Measurements from ENCODE around the gene SDCBP2. TPM values are rescaled to one million over a fixed set of nuclear protein-coding genes. Genes with fewer than 3 reads are reported as not detected.

SDCBP2 gene
- total and polyA plus RNA-seq, 2 experiments from 2014 or later, result 3.2 to 5.3 TPM

DNA sequence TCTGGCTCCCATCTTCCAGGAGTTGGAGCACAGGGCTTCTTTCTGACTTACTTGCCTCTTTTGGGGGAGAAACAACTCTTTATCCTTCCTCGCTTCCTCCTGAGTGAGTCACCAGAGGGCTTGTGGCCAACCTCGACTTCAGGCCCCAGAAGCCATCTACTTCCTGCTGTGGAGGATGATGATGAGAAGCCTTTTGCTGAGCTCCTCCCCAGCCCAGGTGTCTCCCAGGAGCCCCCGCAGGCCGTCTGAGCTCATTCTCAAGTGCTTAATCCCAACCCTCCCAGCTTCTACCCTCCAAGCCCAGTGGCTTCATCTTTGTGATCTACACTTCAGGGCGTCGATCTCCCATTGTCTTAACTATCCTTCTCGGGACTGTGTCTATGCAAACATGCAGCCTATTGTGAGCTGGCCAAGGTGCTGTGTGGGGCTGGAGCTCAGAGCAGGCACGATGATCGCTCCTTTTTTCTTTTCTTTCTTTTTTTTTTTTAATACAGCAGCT, 27.9 kb downstream of the SDCBP2 start (continued):
- TF ChIP-seq, protein P1, sequence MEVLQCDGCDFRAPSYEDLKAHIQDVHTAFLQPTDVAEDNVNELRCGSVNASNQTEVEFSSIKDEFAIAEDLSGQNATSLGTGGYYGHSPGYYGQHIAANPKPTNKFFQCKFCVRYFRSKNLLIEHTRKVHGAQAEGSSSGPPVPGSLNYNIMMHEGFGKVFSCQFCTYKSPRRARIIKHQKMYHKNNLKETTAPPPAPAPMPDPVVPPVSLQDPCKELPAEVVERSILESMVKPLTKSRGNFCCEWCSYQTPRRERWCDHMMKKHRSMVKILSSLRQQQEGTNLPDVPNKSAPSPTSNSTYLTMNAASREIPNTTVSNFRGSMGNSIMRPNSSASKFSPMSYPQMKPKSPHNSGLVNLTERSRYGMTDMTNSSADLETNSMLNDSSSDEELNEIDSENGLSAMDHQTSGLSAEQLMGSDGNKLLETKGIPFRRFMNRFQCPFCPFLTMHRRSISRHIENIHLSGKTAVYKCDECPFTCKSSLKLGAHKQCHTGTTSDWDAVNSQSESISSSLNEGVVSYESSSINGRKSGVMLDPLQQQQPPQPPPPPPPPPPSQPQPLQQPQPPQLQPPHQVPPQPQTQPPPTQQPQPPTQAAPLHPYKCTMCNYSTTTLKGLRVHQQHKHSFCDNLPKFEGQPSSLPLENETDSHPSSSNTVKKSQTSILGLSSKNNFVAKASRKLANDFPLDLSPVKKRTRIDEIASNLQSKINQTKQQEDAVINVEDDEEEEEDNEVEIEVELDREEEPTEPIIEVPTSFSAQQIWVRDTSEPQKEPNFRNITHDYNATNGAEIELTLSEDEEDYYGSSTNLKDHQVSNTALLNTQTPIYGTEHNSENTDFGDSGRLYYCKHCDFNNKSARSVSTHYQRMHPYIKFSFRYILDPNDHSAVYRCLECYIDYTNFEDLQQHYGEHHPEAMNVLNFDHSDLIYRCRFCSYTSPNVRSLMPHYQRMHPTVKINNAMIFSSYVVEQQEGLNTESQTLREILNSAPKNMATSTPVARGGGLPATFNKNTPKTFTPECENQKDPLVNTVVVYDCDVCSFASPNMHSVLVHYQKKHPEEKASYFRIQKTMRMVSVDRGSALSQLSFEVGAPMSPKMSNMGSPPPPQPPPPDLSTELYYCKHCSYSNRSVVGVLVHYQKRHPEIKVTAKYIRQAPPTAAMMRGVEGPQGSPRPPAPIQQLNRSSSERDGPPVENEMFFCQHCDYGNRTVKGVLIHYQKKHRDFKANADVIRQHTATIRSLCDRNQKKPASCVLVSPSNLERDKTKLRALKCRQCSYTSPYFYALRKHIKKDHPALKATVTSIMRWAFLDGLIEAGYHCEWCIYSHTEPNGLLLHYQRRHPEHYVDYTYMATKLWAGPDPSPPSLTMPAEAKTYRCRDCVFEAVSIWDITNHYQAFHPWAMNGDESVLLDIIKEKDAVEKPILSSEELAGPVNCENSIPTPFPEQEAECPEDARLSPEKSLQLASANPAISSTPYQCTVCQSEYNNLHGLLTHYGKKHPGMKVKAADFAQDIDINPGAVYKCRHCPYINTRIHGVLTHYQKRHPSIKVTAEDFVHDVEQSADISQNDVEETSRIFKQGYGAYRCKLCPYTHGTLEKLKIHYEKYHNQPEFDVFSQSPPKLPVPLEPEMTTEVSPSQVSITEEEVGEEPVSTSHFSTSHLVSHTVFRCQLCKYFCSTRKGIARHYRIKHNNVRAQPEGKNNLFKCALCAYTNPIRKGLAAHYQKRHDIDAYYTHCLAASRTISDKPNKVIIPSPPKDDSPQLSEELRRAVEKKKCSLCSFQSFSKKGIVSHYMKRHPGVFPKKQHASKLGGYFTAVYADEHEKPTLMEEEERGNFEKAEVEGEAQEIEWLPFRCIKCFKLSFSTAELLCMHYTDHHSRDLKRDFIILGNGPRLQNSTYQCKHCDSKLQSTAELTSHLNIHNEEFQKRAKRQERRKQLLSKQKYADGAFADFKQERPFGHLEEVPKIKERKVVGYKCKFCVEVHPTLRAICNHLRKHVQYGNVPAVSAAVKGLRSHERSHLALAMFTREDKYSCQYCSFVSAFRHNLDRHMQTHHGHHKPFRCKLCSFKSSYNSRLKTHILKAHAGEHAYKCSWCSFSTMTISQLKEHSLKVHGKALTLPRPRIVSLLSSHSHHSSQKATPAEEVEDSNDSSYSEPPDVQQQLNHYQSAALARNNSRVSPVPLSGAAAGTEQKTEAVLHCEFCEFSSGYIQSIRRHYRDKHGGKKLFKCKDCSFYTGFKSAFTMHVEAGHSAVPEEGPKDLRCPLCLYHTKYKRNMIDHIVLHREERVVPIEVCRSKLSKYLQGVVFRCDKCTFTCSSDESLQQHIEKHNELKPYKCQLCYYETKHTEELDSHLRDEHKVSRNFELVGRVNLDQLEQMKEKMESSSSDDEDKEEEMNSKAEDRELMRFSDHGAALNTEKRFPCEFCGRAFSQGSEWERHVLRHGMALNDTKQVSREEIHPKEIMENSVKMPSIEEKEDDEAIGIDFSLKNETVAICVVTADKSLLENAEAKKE (CRISPR knock-in tag; IDR thresholded peaks at IDR 0.05), result peak; percentile 63; the same call in 1 of the 2 replicates

DNA sequence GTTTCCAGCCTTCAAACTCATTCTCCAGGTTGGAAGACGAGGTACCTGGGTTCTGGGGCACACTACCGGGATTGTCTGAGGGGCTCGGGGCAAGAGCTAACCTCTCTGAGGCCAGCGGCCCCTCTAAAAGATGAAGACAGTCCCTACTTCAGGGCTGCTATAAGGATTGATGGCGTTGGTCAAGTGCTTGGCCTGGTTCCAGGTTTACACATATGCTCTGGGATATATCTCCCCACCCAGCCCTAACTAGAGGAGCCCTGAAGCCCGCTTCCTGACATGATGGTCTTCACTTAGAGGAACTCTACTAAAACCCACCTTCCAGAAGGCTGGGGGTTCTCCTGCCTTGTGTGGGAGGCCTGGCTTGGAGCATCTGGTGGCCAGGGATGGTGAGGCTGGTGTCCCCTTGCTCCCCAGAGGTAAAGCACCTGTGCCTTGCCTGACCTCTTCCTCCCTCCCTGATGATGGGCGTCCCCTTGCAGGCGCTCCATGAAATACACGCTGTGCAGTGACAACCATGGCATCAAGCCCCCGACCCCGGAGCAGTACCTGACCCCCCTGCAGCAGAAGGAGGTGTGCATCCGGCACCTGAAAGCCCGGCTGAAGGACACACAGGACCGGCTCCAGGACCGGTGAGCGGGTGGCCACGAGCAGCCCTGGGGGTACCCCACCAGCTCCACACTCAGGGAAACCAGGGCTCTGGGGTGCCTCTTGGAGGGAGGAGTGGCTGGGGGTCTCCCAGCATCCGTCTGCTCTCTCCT, 28.7 kb downstream of the SDCBP2 start:
- H3K27me3 ChIP-seq (ENCODE audit: insufficient read depth), result no peaks in the 10 kb centered on the region
- no peaks in the 10 kb centered on the region for H4K20me1 ChIP-seq (replicated peaks; ENCODE audit: insufficient read depth)
- no peak overlapping the region for H3K27ac ChIP-seq (ENCODE audit: low read depth)
- no peak overlapping the region for H3K4me2 ChIP-seq
- peaks cover 6% of the 10 kb centered on the region for H3K27me3 Mint-ChIP-seq (ENCODE audit: insufficient read depth, low read depth, poor library complexity)
- no peak for DNase-seq (ENCODE audit: low spot score)
- H3K36me3 ChIP-seq (ENCODE audit: insufficient read depth), result no peaks in the 10 kb centered on the region
- no peak overlapping the region for H3K4me3 ChIP-seq
- TF ChIP-seq, protein P2, sequence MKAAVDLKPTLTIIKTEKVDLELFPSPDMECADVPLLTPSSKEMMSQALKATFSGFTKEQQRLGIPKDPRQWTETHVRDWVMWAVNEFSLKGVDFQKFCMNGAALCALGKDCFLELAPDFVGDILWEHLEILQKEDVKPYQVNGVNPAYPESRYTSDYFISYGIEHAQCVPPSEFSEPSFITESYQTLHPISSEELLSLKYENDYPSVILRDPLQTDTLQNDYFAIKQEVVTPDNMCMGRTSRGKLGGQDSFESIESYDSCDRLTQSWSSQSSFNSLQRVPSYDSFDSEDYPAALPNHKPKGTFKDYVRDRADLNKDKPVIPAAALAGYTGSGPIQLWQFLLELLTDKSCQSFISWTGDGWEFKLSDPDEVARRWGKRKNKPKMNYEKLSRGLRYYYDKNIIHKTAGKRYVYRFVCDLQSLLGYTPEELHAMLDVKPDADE (IDR thresholded peaks at IDR 0.05), result no peak
- TF ChIP-seq, protein P3, sequence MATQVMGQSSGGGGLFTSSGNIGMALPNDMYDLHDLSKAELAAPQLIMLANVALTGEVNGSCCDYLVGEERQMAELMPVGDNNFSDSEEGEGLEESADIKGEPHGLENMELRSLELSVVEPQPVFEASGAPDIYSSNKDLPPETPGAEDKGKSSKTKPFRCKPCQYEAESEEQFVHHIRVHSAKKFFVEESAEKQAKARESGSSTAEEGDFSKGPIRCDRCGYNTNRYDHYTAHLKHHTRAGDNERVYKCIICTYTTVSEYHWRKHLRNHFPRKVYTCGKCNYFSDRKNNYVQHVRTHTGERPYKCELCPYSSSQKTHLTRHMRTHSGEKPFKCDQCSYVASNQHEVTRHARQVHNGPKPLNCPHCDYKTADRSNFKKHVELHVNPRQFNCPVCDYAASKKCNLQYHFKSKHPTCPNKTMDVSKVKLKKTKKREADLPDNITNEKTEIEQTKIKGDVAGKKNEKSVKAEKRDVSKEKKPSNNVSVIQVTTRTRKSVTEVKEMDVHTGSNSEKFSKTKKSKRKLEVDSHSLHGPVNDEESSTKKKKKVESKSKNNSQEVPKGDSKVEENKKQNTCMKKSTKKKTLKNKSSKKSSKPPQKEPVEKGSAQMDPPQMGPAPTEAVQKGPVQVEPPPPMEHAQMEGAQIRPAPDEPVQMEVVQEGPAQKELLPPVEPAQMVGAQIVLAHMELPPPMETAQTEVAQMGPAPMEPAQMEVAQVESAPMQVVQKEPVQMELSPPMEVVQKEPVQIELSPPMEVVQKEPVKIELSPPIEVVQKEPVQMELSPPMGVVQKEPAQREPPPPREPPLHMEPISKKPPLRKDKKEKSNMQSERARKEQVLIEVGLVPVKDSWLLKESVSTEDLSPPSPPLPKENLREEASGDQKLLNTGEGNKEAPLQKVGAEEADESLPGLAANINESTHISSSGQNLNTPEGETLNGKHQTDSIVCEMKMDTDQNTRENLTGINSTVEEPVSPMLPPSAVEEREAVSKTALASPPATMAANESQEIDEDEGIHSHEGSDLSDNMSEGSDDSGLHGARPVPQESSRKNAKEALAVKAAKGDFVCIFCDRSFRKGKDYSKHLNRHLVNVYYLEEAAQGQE (IDR thresholded peaks at IDR 0.05; ENCODE audit: unreplicated experiment), result no peak
- no peak for TF ChIP-seq EZH2phosphoT487 (IDR thresholded peaks at IDR 0.05; ENCODE audit: unreplicated experiment)
- no peak for TF ChIP-seq POLR2AphosphoS5 (IDR thresholded peaks at IDR 0.05; ENCODE audit: low read depth)
- TF ChIP-seq EZH2 (IDR thresholded peaks at IDR 0.05; ENCODE audit: low read depth, unreplicated experiment), result no peak
- TF ChIP-seq ZNF331 (CRISPR knock-in tag; IDR thresholded peaks at IDR 0.05; ENCODE audit: low read depth), result no peak
- TF ChIP-seq ZNF114 (CRISPR knock-in tag; IDR thresholded peaks at IDR 0.05), result no peak
- TF ChIP-seq NANOG (IDR thresholded peaks at IDR 0.05; ENCODE audit: borderline replicate concordance), result no peak
- H3K4me1 ChIP-seq (ENCODE audit: insufficient read depth), result no peaks in the 10 kb centered on the region
- no peaks in the 10 kb centered on the region for H3F3A ChIP-seq (replicated peaks; ENCODE audit: low read depth)
- no peak overlapping the region for H3K27ac Mint-ChIP-seq
- H3K9me2 ChIP-seq (ENCODE audit: insufficient read depth), result no peaks in the 10 kb centered on the region
- H3K4me3 Mint-ChIP-seq, result no peak overlapping the region
- no peak overlapping the region for H2AFZ ChIP-seq
- H3K9me3 Mint-ChIP-seq, result no peaks in the 10 kb centered on the region
- no peaks in the 10 kb centered on the region; the same call in 1 of the 3 replicates for H3K36me3 Mint-ChIP-seq (ENCODE audit: low read depth)
- ATAC-seq, result no peak
- no peaks in the 10 kb centered on the region for H3K79me2 ChIP-seq (replicated peaks; ENCODE audit: insufficient read depth)
- peaks cover 8% of the 10 kb centered on the region for H3K4me1 Mint-ChIP-seq

All from GM23338 (cell line).